ENCODE results near the gene DYTN.
"Not testable (repeated sequence)": the region's sequence is repeated elsewhere in the genome, so short reads cannot be mapped to it uniquely, and the experiment has no call there.

DYTN gene

GRCh38 chr2:206721256-206721920 is 3.2 kb upstream of the DYTN start:
- H3K9me3 Mint-ChIP-seq: no peaks in the 10 kb centered on the region
- no peaks in the 10 kb centered on the region for H3K27me3 Mint-ChIP-seq
- no peak overlapping the region for H3K4me3 Mint-ChIP-seq
- H3K27ac Mint-ChIP-seq: no peak overlapping the region
- no peaks in the 10 kb centered on the region for H3K4me1 Mint-ChIP-seq
- CTCF ChIA-PET: no interaction called here
- no peaks in the 10 kb centered on the region for H3K36me3 Mint-ChIP-seq
- no peak for DNase-seq

DNA sequence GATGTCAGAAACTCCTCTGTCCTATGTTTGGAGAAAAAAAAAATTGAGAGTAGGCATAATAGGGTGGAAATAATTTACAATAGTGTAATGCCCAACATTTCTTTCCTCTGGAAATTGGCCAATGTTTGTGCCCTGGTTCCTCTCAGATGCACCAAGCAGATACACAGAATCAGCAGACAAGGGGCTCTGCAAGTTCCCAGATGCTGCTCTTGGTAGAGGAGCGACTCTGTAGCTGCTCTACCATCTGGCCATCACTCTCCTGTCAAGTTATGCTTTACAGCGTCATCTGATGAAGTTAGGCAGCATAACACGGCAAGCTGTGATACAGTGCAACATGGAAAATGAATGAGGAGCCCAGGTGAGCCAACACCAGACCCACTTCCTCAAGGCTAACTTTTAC is 1.6 kb downstream of the DYTN start:
- H3K36me3 Mint-ChIP-seq: no peaks in the 10 kb centered on the region
- H3K4me1 Mint-ChIP-seq: peaks cover 3% of the 10 kb centered on the region
- no peaks in the 10 kb centered on the region for H3K9me3 Mint-ChIP-seq
- no peak overlapping the region for H3K4me3 Mint-ChIP-seq
- DNase-seq: no peak
- H3K27me3 Mint-ChIP-seq: peaks cover 13% of the 10 kb centered on the region
- no peak overlapping the region for H3K27ac Mint-ChIP-seq
- CTCF ChIA-PET: interaction anchor here (0.7 kb wide), 1 partner anchor 520 kb away, joined by 3 read pairs; no protein-coding TSS in a partner anchor

DNA sequence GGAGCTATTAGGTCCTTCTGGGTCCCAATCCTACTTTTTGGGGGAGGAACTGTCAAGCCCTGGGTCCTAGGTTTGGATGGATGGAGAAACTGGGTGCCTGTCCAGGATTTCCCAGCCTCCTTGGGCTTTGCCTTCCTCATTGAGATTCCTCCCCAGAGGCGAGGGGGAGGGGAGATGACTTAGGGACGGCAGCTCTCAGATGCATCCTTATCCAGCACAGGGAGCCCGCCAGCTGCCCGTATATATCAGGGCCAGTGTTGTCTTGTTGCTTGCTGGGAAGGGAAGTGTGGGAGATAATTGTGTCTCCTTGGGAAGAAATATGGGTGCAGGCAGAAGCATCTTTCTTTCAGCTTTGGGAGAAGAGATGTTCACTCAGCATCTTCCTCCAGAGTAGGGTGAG is 3.0 kb downstream of the DYTN start:
- peaks cover 13% of the 10 kb centered on the region for H3K27me3 Mint-ChIP-seq
- DNase-seq, H3K27ac Mint-ChIP-seq, H3K9me3 Mint-ChIP-seq, H3K36me3 Mint-ChIP-seq, H3K4me3 Mint-ChIP-seq, CTCF ChIA-PET, H3K4me1 Mint-ChIP-seq: not testable (repeated sequence)

DNA sequence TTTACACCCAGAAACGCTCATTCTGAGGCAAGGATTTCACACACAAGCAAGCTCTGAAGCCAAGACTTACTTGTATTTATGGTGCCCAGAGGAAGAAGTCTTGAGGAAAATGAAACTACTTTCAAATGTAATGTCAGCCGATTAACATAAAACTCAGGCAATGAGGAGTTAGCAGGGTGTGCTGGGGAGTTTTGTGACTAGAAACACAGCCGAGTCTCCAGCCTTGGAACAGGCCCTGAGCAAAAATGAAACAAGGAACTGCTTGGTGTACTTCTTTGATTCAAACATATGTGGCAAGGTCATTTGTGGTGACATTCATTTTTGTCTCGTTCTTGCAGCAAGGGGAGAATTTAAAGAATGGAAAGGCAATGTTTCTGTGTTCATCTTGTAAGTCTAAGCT is 4.5 kb downstream of the DYTN start:
- DNase-seq: no peak
- no peaks in the 10 kb centered on the region for H3K36me3 Mint-ChIP-seq
- H3K27me3 Mint-ChIP-seq: peaks cover 13% of the 10 kb centered on the region
- CTCF ChIA-PET: no interaction called here
- no peak overlapping the region for H3K27ac Mint-ChIP-seq
- no peaks in the 10 kb centered on the region for H3K9me3 Mint-ChIP-seq
- H3K4me3 Mint-ChIP-seq: no peak overlapping the region
- H3K4me1 Mint-ChIP-seq: peaks cover 3% of the 10 kb centered on the region

GRCh38 chr2:206708286-206708685 is 9.9 kb downstream of the DYTN start:
- H3K27ac Mint-ChIP-seq: no peak overlapping the region
- no peaks in the 10 kb centered on the region for H3K9me3 Mint-ChIP-seq
- H3K36me3 Mint-ChIP-seq: no peaks in the 10 kb centered on the region
- DNase-seq: no peak
- H3K4me1 Mint-ChIP-seq: no peaks in the 10 kb centered on the region
- CTCF ChIA-PET: interaction anchor here (0.7 kb wide), 1 partner anchor 85 kb away, joined by 3 read pairs; no protein-coding TSS in a partner anchor
- H3K27me3 Mint-ChIP-seq: peaks cover 3% of the 10 kb centered on the region
- H3K4me3 Mint-ChIP-seq: no peak overlapping the region

DNA sequence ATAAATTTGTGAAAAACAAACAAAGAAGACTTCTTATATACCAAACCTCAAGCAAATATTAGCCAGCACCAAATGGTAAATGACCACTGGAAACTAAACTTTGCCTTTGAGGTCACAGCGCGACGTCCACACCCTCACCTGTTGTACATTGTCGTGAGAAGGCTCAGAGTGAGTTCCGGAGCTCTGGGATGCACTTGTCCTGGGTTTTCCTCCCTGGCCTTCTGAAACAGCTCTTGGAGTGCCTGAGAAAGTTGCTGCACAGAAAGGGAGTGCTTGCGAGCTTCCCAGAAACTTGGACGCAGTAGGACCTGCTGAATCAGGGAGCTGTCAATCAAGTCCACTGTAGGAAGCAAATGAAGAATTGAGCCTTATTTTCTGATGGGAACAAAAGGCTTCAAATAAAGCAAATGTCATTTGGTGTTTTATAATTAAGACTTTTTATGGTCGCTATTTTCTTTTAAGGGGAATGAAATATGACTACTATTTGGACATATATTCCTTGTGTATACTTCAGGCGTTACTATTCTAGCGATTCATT is 11.0 kb downstream of the DYTN start:
- Mint-ChIP-seq H3K4me1 (no peaks in the 10 kb centered on the region), H3K27me3 (peaks cover 7% of the 10 kb centered on the region), H3K27ac (peak overlapping the region; percentile 12), H3K4me3 (no peak overlapping the region), H3K9me3 (no peaks in the 10 kb centered on the region), H3K36me3 (no peaks in the 10 kb centered on the region)
- CTCF ChIA-PET: interaction anchor here (0.7 kb wide), 1 partner anchor 86 kb away, joined by 3 read pairs; no protein-coding TSS in a partner anchor
- DNase-seq: no peak

GRCh38 chr2:206701952-206702605 is 16.1 kb downstream of the DYTN start:
- DNase-seq: no peak
- CTCF ChIA-PET: interaction anchor here (1.3 kb wide), 1 partner anchor 11 kb away, joined by 3 read pairs; no protein-coding TSS in a partner anchor
- Mint-ChIP-seq H3K27ac (no peak overlapping the region), H3K27me3 (peaks cover 24% of the 10 kb centered on the region), H3K36me3 (no peaks in the 10 kb centered on the region), H3K4me3 (no peak overlapping the region), H3K9me3 (no peaks in the 10 kb centered on the region), H3K4me1 (peaks cover 2% of the 10 kb centered on the region)

- no peaks in the 10 kb centered on the region for H3K9me3 Mint-ChIP-seq
- CTCF ChIA-PET: no interaction called here
- peaks cover 21% of the 10 kb centered on the region for H3K27me3 Mint-ChIP-seq
These were observed 18.0 kb downstream of the DYTN start for GRCh38 chr2:206700156-206700555.

DNA sequence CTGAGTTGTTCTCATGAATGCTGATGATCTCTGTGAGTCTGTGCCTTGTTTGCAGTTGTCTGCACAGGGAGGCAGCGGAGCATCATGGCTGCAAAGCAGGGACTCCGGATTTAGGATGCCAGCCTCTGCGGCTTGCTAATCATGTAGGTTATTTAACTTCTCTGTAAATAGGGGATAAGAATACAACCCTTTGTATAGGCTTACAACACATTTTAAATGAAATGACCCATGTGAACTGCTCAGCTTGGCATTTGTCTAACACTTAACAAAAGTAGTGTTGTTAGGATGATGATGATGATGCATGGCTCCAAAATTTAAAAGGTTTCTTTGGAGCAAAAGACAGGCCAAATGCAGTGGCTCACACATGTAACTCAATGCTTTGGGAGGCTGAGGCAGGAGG is 19.4 kb downstream of the DYTN start:
- CTCF ChIA-PET: interaction anchor here (1.2 kb wide), 1 partner anchor 82 kb away, joined by 3 read pairs; no protein-coding TSS in a partner anchor
- Mint-ChIP-seq H3K27me3 (peaks cover 21% of the 10 kb centered on the region), H3K4me3 (no peak overlapping the region), H3K4me1 (peaks cover 2% of the 10 kb centered on the region), H3K36me3 (no peaks in the 10 kb centered on the region), H3K27ac (no peak overlapping the region), H3K9me3 (no peaks in the 10 kb centered on the region)
- no peak for DNase-seq

More at GRCh38 chr2:206700156-206700555, 18.0 kb downstream of the DYTN start:
- Mint-ChIP-seq H3K4me3 (no peak overlapping the region), H3K27ac (no peak overlapping the region), H3K4me1 (peaks cover 2% of the 10 kb centered on the region), H3K36me3 (no peaks in the 10 kb centered on the region)
- DNase-seq: no peak

GRCh38 chr2:206696910-206697309 is 21.3 kb downstream of the DYTN start:
- Mint-ChIP-seq H3K4me1 (peaks cover 2% of the 10 kb centered on the region), H3K36me3 (no peaks in the 10 kb centered on the region), H3K4me3 (no peak overlapping the region), H3K9me3 (no peaks in the 10 kb centered on the region), H3K27me3 (peaks cover 23% of the 10 kb centered on the region), H3K27ac (no peak overlapping the region)
- CTCF ChIA-PET: interaction anchor here (3.5 kb wide), 1 partner anchor 85 kb away, joined by 19 read pairs; no protein-coding TSS in a partner anchor
- DNase-seq: no peak

- Mint-ChIP-seq H3K36me3 (no peaks in the 10 kb centered on the region), H3K27ac (no peak overlapping the region), H3K9me3 (no peaks in the 10 kb centered on the region), H3K4me1 (peaks cover 3% of the 10 kb centered on the region), H3K27me3 (peaks cover 13% of the 10 kb centered on the region), H3K4me3 (no peak overlapping the region)
- CTCF ChIA-PET: interaction anchor here (1.7 to 3.5 kb wide), 2 partner anchors 87 to 89 kb away, joined by 4 to 19 read pairs; no protein-coding TSS in a partner anchor
- DNase-seq: peak; percentile 36
These were observed 24.6 kb downstream of the DYTN start for GRCh38 chr2:206693399-206694137.

DNA sequence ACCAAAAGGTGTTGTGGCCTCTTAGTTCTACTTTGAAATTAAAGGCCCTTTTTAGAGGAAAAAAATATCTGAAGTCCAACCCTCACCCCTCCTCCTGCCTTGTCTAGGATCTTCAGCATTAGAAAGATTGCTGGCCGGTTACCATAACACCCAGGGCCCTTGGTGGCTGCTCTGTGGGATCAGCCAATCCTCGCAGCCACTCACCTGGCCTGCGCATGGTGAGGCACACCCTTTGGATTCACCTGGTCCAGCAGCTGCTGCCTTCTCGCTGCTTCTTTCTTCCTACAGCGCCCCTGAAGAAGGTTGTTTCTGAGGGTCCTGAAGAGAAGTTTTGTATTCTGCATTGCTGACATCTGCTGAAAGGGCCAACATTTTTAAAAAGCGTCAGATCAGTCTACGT is 25.2 kb downstream of the DYTN start:
- Mint-ChIP-seq H3K27ac (no peak overlapping the region), H3K4me1 (peaks cover 3% of the 10 kb centered on the region), H3K27me3 (peaks cover 13% of the 10 kb centered on the region), H3K9me3 (no peaks in the 10 kb centered on the region), H3K4me3 (no peak overlapping the region), H3K36me3 (no peaks in the 10 kb centered on the region)
- CTCF ChIA-PET: no interaction called here
- no peak for DNase-seq

- Mint-ChIP-seq H3K27me3 (peaks cover 13% of the 10 kb centered on the region), H3K9me3 (no peaks in the 10 kb centered on the region), H3K36me3 (no peaks in the 10 kb centered on the region), H3K27ac (no peak overlapping the region), H3K4me1 (peaks cover 3% of the 10 kb centered on the region), H3K4me3 (no peak overlapping the region)
- no peak for DNase-seq
- CTCF ChIA-PET: interaction anchor here (1.7 kb wide), 1 partner anchor 112 kb away, joined by 4 read pairs; no protein-coding TSS in a partner anchor
These were observed 29.2 kb downstream of the DYTN start for GRCh38 chr2:206688990-206689389.

- H3K9me3 Mint-ChIP-seq: no peaks in the 10 kb centered on the region
- H3K36me3 Mint-ChIP-seq: no peaks in the 10 kb centered on the region
- peaks cover 9% of the 10 kb centered on the region for H3K27me3 Mint-ChIP-seq
- CTCF ChIA-PET: interaction anchor here (1.7 kb wide), 1 partner anchor 113 kb away, joined by 4 read pairs; no protein-coding TSS in a partner anchor
- no peak overlapping the region for H3K4me3 Mint-ChIP-seq
- no peak for DNase-seq
- H3K4me1 Mint-ChIP-seq: peaks cover 3% of the 10 kb centered on the region
- H3K27ac Mint-ChIP-seq: no peak overlapping the region
These were observed 29.7 kb downstream of the DYTN start for GRCh38 chr2:206688453-206688852.

Measured in activated naive CD4-positive, alpha-beta T cell treated with anti-CD3 and anti-CD28 coated beads, Interleukin-2, amount 10 ng/mL, durations not matched to agents 7 days and 5 days (primary cell).